GM12878 (cell line): ENCODE measurements around the gene LDB3. TPM values are rescaled to one million over a fixed set of nuclear protein-coding genes. Genes with fewer than 3 reads are reported as not detected.

Experiments used
- ATAC-seq: fragments of 200-7000 bp; cut with Tn5 transposase; 3 replicates; pipeline ENCODE4 v1.9.1; 2020; ENCODE audit warnings: mild to moderate bottlenecking, moderate library complexity
- BruUV-seq: library from RNA; stranded (reverse); fragments of 400-500 nt; replicated peaks from 2 replicates; lab custom pipeline; 2021; lab: Mats Ljungman, UMichigan
- CTCF ChIA-PET: fragments of 300-600 bp; sonication (Branson Sonifier 250); formaldehyde crosslinking; extraction: SDS; loops from one replicate; lab custom pipeline; 2021; ENCODE audit warnings: inconsistent platforms; lab: Yijun Ruan, JAX
- POLR2A ChIA-PET: fragments of 350-600 bp; formaldehyde crosslinking; extraction: SDS; loops from one replicate; lab custom pipeline; 2021; ENCODE audit warnings: inconsistent platforms; lab: Charles Lee
- RAD21 ChIA-PET: fragments of 300-600 bp; sonication (Branson Sonifier 250); formaldehyde crosslinking; loops from one replicate; lab custom pipeline; 2023; ENCODE audit warnings: antibody characterized with exemption; ENCODE audit not compliant: unreplicated experiment; lab: Charles Lee
- SMC1A ChIA-PET: fragments of 300-600 bp; sonication (Branson Sonifier 250); formaldehyde crosslinking; loops from one replicate; lab custom pipeline; 2023; ENCODE audit not compliant: unreplicated experiment, uncharacterized antibody; lab: Charles Lee
- DNase-seq: peaks from one replicate; pipeline ENCODE4 v3.0.0-alpha.2; 2011; ENCODE audit warnings: low read depth, low spot score
- FAIRE-seq: peaks from 3 replicates; lab custom pipeline; 2011; peaks lifted over from hg19 to GRCh38; lab: Jason Lieb, UNC
- H2AFZ ChIP-seq: 2 replicates; pipeline ENCODE4 v1.6.0; 2011; ENCODE audit warnings: low read depth, low read length, control low read depth; ENCODE audit not compliant: control insufficient read depth
- H3K27ac ChIP-seq: 2 replicates; pipeline ENCODE4 v1.5.1; 2011; ENCODE audit warnings: control low read depth; ENCODE audit not compliant: control insufficient read depth, insufficient read depth
- H3K27me3 ChIP-seq, 2 experiments: replicated peaks in 1 of 2; 2 replicates each; pipeline versions ENCODE4 v1.6.0 to v1.6.1; 2011; ENCODE audit warnings: low read length in 1 of 2; ENCODE audit not compliant: control insufficient read depth in 2 of 2, insufficient read depth in 2 of 2
- H3K36me3 ChIP-seq, 2 experiments: 2 replicates each; pipeline ENCODE4 v1.5.1; 2011; ENCODE audit warnings: low read length in 1 of 2; ENCODE audit not compliant: control insufficient read depth in 2 of 2, insufficient read depth in 2 of 2
- H3K4me1 ChIP-seq: 2 replicates; pipeline ENCODE4 v1.6.1; 2011; ENCODE audit warnings: mild to moderate bottlenecking, low read length, moderate library complexity, mixed read lengths; ENCODE audit not compliant: control insufficient read depth, insufficient read depth
- H3K4me2 ChIP-seq: 2 replicates; pipeline ENCODE4 v1.6.0; 2011; ENCODE audit warnings: control low read depth; ENCODE audit not compliant: control insufficient read depth, insufficient read depth
- H3K4me3 ChIP-seq: fragments of 200-600 bp; sonication (generic); 2 replicates; pipeline ENCODE4 v1.5.1; 2016
- H3K79me2 ChIP-seq: 2 replicates; pipeline ENCODE4 v1.6.0; 2011; ENCODE audit warnings: low read length; ENCODE audit not compliant: control insufficient read depth, insufficient read depth
- H3K9ac ChIP-seq: 2 replicates; pipeline ENCODE4 v1.8.0; 2011; ENCODE audit warnings: low read length, control low read depth, mixed read lengths; ENCODE audit not compliant: control insufficient read depth, insufficient read depth
- H3K9me3 ChIP-seq: replicated peaks from 3 replicates; pipeline ENCODE4 v1.5.1; 2011; ENCODE audit warnings: mild to moderate bottlenecking, low read length; ENCODE audit not compliant: control insufficient read depth, insufficient read depth
- H4K20me1 ChIP-seq: 2 replicates; pipeline ENCODE4 v1.6.0; 2011; ENCODE audit not compliant: control insufficient read depth, insufficient read depth
- ATF7 ChIP-seq: fragments of 450-650 bp; IDR thresholded peaks from 2 replicates; pipeline ENCODE4 v1.6.1; 2016; ENCODE audit warnings: low read depth, mild to moderate bottlenecking
- BMI1 ChIP-seq: fragments of 450-650 bp; IDR thresholded peaks from 2 replicates; pipeline ENCODE4 v1.6.1; 2016; ENCODE audit warnings: mild to moderate bottlenecking, moderate library complexity, borderline replicate concordance
- CEBPB ChIP-seq, 2 experiments: fragments of 150-350 bp in 1 of 2; IDR thresholded peaks; 2 replicates each; pipeline ENCODE4 v1.6.1; 2012 to 2014; ENCODE audit warnings: low read depth in 2 of 2, low read length in 2 of 2, borderline replicate concordance in 1 of 2, inconsistent platforms in 1 of 2
- DPF2 ChIP-seq: fragments of 450-650 bp; IDR thresholded peaks from 2 replicates; pipeline ENCODE4 v1.6.1; 2017; ENCODE audit warnings: mild to moderate bottlenecking
- FOXK2 ChIP-seq: fragments of 450-650 bp; IDR thresholded peaks from 2 replicates; pipeline ENCODE4 v1.6.1; 2017; ENCODE audit warnings: mild to moderate bottlenecking, moderate library complexity
- GATAD2B ChIP-seq: fragments of 450-650 bp; conservative IDR thresholded peaks from 2 replicates; pipeline ENCODE4 v1.6.1; 2017; ENCODE audit warnings: low read depth, mild to moderate bottlenecking, moderate library complexity
- KDM1A ChIP-seq: fragments of 200-600 bp; sonication (generic); IDR thresholded peaks from 2 replicates; pipeline ENCODE4 v1.6.1; 2016; ENCODE audit warnings: borderline replicate concordance
- KLF5 ChIP-seq: fragments of 450-650 bp; IDR thresholded peaks from 2 replicates; pipeline ENCODE4 v1.6.1; 2014; ENCODE audit warnings: mild to moderate bottlenecking; ENCODE audit not compliant: partially characterized antibody
- MYC ChIP-seq: IDR thresholded peaks from 2 replicates; pipeline ENCODE4 v1.6.1; 2011; ENCODE audit warnings: mild to moderate bottlenecking, low read length, moderate library complexity, inconsistent platforms; ENCODE audit not compliant: insufficient read depth, insufficient replicate concordance, insufficient read length, severe bottlenecking
- NFYB ChIP-seq: IDR thresholded peaks from 2 replicates; pipeline ENCODE4 v1.6.1; 2011; ENCODE audit warnings: low read depth, mild to moderate bottlenecking, low read length, improper control_type of control experiment, moderate library complexity; ENCODE audit not compliant: insufficient read depth
- RBBP5 ChIP-seq: fragments of 200-600 bp; sonication (generic); conservative IDR thresholded peaks from 2 replicates; pipeline ENCODE4 v1.6.1; 2016
- ZNF217 ChIP-seq: fragments of 450-650 bp; IDR thresholded peaks from 2 replicates; pipeline ENCODE4 v1.6.1; 2017; ENCODE audit warnings: antibody characterized with exemption, mild to moderate bottlenecking
- ZNF687 ChIP-seq: fragments of 450-650 bp; IDR thresholded peaks from 2 replicates; pipeline ENCODE4 v1.6.1; 2017; ENCODE audit warnings: mild to moderate bottlenecking, moderate library complexity
- WGBS: methylation state at CpG from one replicate; pipeline ENCODE4 v1.1.6; 2016; ENCODE audit warnings: low lambda C conversion rate; ENCODE audit not compliant: insufficient replicate concordance, insufficient coverage; ENCODE audit errors: missing lambda C conversion rate; 5-methylcytosine and 5-hydroxymethylcytosine counted together
- in situ Hi-C: fragments of 300-500 bp; cut with MboI; formaldehyde crosslinking; loops from 9 replicates; pipeline ENCODE4 v1.14.3; 2018; ENCODE audit warnings: mixed read lengths
- intact Hi-C: fragments of 100-400 bp; cut with micrococcal nuclease; formaldehyde crosslinking; loops from one replicate; pipeline ENCODE4 v1.14.2; 2022; ENCODE audit not compliant: unreplicated experiment
- polyA plus RNA-seq, 11 experiments: library from polyadenylated mRNA; depleted of rRNA in 4 of 11; unstranded in 6 of 11; stranded (reverse) in 5 of 11; fragments of >200 nt; fragmentation: Nextera tagmentation in 4 of 11; fragmentation: Illumina TruSeq in 1 of 11; extraction: Ambion mirVana in 4 of 11; extraction: Trizol in 1 of 11; gene quantifications; 1 replicate in 1 of 11; 2 replicates in 10 of 11; pipeline versions ENCODE4 v1.2.1 to v1.2.3, GENCODE V29; 2011 to 2016; ENCODE audit warnings: inconsistent platforms in 2 of 11, missing spikeins in 2 of 11, low read depth in 1 of 11
- total RNA-seq, 4 experiments: library from RNA; depleted of rRNA in 3 of 4; stranded (reverse); fragments of >200 nt in 3 of 4; fragmentation: Illumina TruSeq in 1 of 4; extraction: Trizol in 1 of 4; gene quantifications; 2 replicates each; pipeline versions ENCODE4 v1.2.1 to v1.2.3, GENCODE V29; 2013 to 2021
- TF ChIP-seq, protein P1 (sequence below): IDR thresholded peaks from 2 replicates; pipeline ENCODE4 v1.6.1; 2012; ENCODE audit warnings: low read depth, low read length, improper control_type of control experiment
- TF ChIP-seq, protein P2 (sequence below): IDR thresholded peaks from 2 replicates; pipeline ENCODE4 v1.6.1; 2012; ENCODE audit warnings: mild to moderate bottlenecking, low read depth, low read length
- TF ChIP-seq, protein P3 (sequence below): IDR thresholded peaks from 2 replicates; pipeline ENCODE4 v1.6.1; 2011; ENCODE audit warnings: mild to moderate bottlenecking, low read depth, low read length, moderate library complexity; ENCODE audit not compliant: insufficient replicate concordance

LDB3 gene
- total and polyA plus RNA-seq, 10 of the 15 experiments (the other 5 are each of a cell fraction or from before 2014, with no cell fraction given): 0.02 to 0.07 (median 0.04) TPM; not detected in 1

DNA sequence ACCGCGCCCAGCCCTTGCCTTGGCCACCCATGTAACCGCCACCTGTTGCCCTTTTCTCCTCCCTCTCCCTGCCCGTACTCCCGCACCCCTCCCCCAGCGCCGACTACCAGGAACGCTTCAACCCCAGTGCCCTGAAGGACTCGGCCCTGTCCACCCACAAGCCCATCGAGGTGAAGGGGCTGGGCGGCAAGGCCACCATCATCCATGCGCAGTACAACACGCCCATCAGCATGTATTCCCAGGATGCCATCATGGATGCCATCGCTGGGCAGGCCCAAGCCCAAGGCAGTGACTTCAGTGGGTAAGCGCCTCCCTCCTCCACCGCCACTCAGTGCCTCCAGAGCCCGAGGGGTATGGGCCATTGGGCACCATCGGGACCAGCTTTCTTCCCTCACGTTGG lies 18.7 kb downstream of the LDB3 start:
- no peak for FAIRE-seq
- Histone ChIP-seq H3K27me3 (no peaks in the 10 kb centered on the region; a peak in 1 of 4 replicates), H3K36me3 (no peaks in the 10 kb centered on the region), H3K9ac (no peak overlapping the region), H3K79me2 (no peaks in the 10 kb centered on the region), H3K9me3 (no peaks in the 10 kb centered on the region), H3K27ac (no peak overlapping the region), H3K4me1 (no peaks in the 10 kb centered on the region), H4K20me1 (no peaks in the 10 kb centered on the region), H3K4me3 (no peak overlapping the region), H2AFZ (no peak overlapping the region), H3K4me2 (no peak overlapping the region)
- WGBS: 61% methylated on average over 19 of the region's 19 CpGs
- POLR2A ChIA-PET: interaction anchor here (1.4 kb wide), 1 partner anchor 274 kb away, joined by 5 read pairs; no protein-coding TSS in a partner anchor
- DNase-seq: no peak
- CTCF ChIA-PET: interaction anchor here (0.6 to 2.4 kb wide), 6 partner anchors 10 to 308 kb away, joined by 3 to 18 read pairs (median 3); no protein-coding TSS in a partner anchor
- no TSS peak for BruUV-seq
- intact Hi-C loops (no loop called here), in situ Hi-C loops (no loop called here)
- RAD21 ChIA-PET: no interaction called here
- no peak for ATAC-seq
- SMC1A ChIA-PET: interaction anchor here (1.3 kb wide), 1 partner anchor 44 kb away, joined by 3 read pairs; no protein-coding TSS in a partner anchor
- TF ChIP-seq, protein P1, sequence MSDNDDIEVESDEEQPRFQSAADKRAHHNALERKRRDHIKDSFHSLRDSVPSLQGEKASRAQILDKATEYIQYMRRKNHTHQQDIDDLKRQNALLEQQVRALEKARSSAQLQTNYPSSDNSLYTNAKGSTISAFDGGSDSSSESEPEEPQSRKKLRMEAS: no peak
- TF ChIP-seq, protein P2, sequence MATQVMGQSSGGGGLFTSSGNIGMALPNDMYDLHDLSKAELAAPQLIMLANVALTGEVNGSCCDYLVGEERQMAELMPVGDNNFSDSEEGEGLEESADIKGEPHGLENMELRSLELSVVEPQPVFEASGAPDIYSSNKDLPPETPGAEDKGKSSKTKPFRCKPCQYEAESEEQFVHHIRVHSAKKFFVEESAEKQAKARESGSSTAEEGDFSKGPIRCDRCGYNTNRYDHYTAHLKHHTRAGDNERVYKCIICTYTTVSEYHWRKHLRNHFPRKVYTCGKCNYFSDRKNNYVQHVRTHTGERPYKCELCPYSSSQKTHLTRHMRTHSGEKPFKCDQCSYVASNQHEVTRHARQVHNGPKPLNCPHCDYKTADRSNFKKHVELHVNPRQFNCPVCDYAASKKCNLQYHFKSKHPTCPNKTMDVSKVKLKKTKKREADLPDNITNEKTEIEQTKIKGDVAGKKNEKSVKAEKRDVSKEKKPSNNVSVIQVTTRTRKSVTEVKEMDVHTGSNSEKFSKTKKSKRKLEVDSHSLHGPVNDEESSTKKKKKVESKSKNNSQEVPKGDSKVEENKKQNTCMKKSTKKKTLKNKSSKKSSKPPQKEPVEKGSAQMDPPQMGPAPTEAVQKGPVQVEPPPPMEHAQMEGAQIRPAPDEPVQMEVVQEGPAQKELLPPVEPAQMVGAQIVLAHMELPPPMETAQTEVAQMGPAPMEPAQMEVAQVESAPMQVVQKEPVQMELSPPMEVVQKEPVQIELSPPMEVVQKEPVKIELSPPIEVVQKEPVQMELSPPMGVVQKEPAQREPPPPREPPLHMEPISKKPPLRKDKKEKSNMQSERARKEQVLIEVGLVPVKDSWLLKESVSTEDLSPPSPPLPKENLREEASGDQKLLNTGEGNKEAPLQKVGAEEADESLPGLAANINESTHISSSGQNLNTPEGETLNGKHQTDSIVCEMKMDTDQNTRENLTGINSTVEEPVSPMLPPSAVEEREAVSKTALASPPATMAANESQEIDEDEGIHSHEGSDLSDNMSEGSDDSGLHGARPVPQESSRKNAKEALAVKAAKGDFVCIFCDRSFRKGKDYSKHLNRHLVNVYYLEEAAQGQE: no peak
- TF ChIP-seq DPF2: no peak
- no peak for TF ChIP-seq ZNF217
- no peak for TF ChIP-seq FOXK2
- TF ChIP-seq, protein P3, sequence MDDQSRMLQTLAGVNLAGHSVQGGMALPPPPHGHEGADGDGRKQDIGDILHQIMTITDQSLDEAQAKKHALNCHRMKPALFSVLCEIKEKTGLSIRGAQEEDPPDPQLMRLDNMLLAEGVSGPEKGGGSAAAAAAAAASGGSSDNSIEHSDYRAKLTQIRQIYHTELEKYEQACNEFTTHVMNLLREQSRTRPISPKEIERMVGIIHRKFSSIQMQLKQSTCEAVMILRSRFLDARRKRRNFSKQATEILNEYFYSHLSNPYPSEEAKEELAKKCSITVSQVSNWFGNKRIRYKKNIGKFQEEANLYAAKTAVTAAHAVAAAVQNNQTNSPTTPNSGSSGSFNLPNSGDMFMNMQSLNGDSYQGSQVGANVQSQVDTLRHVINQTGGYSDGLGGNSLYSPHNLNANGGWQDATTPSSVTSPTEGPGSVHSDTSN: no peak
- no peak for TF ChIP-seq MYC
- no peak for TF ChIP-seq CEBPB (IDR thresholded peaks at IDR 0.05; ENCODE audit: borderline replicate concordance in 1 of 2, low read depth in 2 of 2, low read length in 2 of 2)
- no peak for TF ChIP-seq GATAD2B
- no peak for TF ChIP-seq NFYB
- no peak for TF ChIP-seq BMI1
- TF ChIP-seq RBBP5: no peak
- TF ChIP-seq KLF5: no peak
- no peak for TF ChIP-seq KDM1A
- no peak for TF ChIP-seq ATF7
- no peak for TF ChIP-seq ZNF687
